Stimulated activated effector memory CD8-positive, alpha-beta T cell treated with anti-CD3 and anti-CD28 coated beads, Interleukin-12 subunit alpha, Interleukin-12 subunit beta, amount 100 ng/mL, for 72 hours (primary cell): ENCODE measurements around the gene C3orf70.
A peak's percentile ranks its signal among the peaks of the same experiment; 100 is the strongest.

Source experiments
- ATAC-seq: fragments of 150-1000 bp; cut with Tn5 transposase; 2 replicates; pipeline ENCODE4 v1.10.0; 2021
- DNase-seq, 2 donors: peaks; one replicate each; pipeline ENCODE4 v3.0.0; 2021 to 2022; ENCODE audit warnings: low spot score in 2 of 2
- H3K27ac Mint-ChIP-seq: one replicate; pipeline ENCODE4 v1.8.0; 2022; ENCODE audit warnings: mild to moderate bottlenecking, mixed read lengths
- H3K36me3 Mint-ChIP-seq: one replicate; pipeline ENCODE4 v1.8.0; 2022; ENCODE audit warnings: mild to moderate bottlenecking, mixed read lengths
- H3K4me1 Mint-ChIP-seq: one replicate; pipeline ENCODE4 v1.8.0; 2022; ENCODE audit warnings: mixed read lengths
- H3K4me3 Mint-ChIP-seq: one replicate; pipeline ENCODE4 v1.8.0; 2022; ENCODE audit warnings: mild to moderate bottlenecking, mixed read lengths
- H3K9me3 Mint-ChIP-seq: one replicate; pipeline ENCODE4 v1.8.0; 2022; ENCODE audit warnings: mixed read lengths

The C3orf70 gene

GRCh38 chr3:185157347-185157746, 4.5 kb upstream of the C3orf70 start:
- ATAC-seq (no peak), DNase-seq (no peak)
- Mint-ChIP-seq H3K4me3 (no peak overlapping the region), H3K36me3 (no peaks in the 10 kb centered on the region), H3K9me3 (no peaks in the 10 kb centered on the region), H3K27ac (no peak overlapping the region), H3K4me1 (no peaks in the 10 kb centered on the region)

- H3K4me3 Mint-ChIP-seq: no peak overlapping the region
- no peaks in the 10 kb centered on the region for H3K36me3 Mint-ChIP-seq
- H3K9me3 Mint-ChIP-seq: no peaks in the 10 kb centered on the region
- no peaks in the 10 kb centered on the region for H3K4me1 Mint-ChIP-seq
- no peak overlapping the region for H3K27ac Mint-ChIP-seq
- ATAC-seq: no peak
- no peak for DNase-seq
These were observed 2.8 kb upstream of the C3orf70 start for GRCh38 chr3:185155678-185156077.

- ATAC-seq: no peak
- H3K4me1 Mint-ChIP-seq: no peaks in the 10 kb centered on the region
- no peak for DNase-seq
- H3K36me3 Mint-ChIP-seq: no peaks in the 10 kb centered on the region
- H3K9me3 Mint-ChIP-seq: no peaks in the 10 kb centered on the region
- H3K4me3 Mint-ChIP-seq: no peak overlapping the region
- H3K27ac Mint-ChIP-seq: no peak overlapping the region
These were observed 1.2 kb upstream of the C3orf70 start for GRCh38 chr3:185153861-185154629.

GRCh38 chr3:185153171-185153771, 411 bp upstream of the C3orf70 start:
- no peak overlapping the region for H3K27ac Mint-ChIP-seq
- DNase-seq (no peak), ATAC-seq (peak; percentile 17)
- H3K4me1 Mint-ChIP-seq: no peaks in the 10 kb centered on the region
- H3K9me3 Mint-ChIP-seq: no peaks in the 10 kb centered on the region
- H3K36me3 Mint-ChIP-seq: no peaks in the 10 kb centered on the region
- no peak overlapping the region for H3K4me3 Mint-ChIP-seq

GRCh38 chr3:185151964-185152409, 873 bp downstream of the C3orf70 start:
- Mint-ChIP-seq H3K27ac (no peak overlapping the region), H3K9me3 (no peaks in the 10 kb centered on the region), H3K4me3 (no peak overlapping the region), H3K4me1 (no peaks in the 10 kb centered on the region), H3K36me3 (no peaks in the 10 kb centered on the region)
- no peak for DNase-seq
- ATAC-seq: no peak

GRCh38 chr3:185151101-185151963, 1.5 kb downstream of the C3orf70 start:
- H3K9me3 Mint-ChIP-seq: no peaks in the 10 kb centered on the region
- H3K36me3 Mint-ChIP-seq: no peaks in the 10 kb centered on the region
- DNase-seq: no peak
- no peaks in the 10 kb centered on the region for H3K4me1 Mint-ChIP-seq
- H3K4me3 Mint-ChIP-seq: no peak overlapping the region
- no peak overlapping the region for H3K27ac Mint-ChIP-seq
- no peak for ATAC-seq

GRCh38 chr3:185150561-185150960, 2.3 kb downstream of the C3orf70 start:
- no peaks in the 10 kb centered on the region for H3K36me3 Mint-ChIP-seq
- no peak overlapping the region for H3K4me3 Mint-ChIP-seq
- no peak for DNase-seq
- no peak for ATAC-seq
- H3K9me3 Mint-ChIP-seq: no peaks in the 10 kb centered on the region
- H3K4me1 Mint-ChIP-seq: no peaks in the 10 kb centered on the region
- no peak overlapping the region for H3K27ac Mint-ChIP-seq

- Mint-ChIP-seq H3K27ac (no peak overlapping the region), H3K9me3 (no peaks in the 10 kb centered on the region), H3K36me3 (no peaks in the 10 kb centered on the region), H3K4me1 (no peaks in the 10 kb centered on the region), H3K4me3 (no peak overlapping the region)
- DNase-seq (no peak), ATAC-seq (no peak)
These were observed 3.3 kb downstream of the C3orf70 start for GRCh38 chr3:185149591-185149990.

- DNase-seq: no peak
- H3K4me3 Mint-ChIP-seq: no peak overlapping the region
- no peaks in the 10 kb centered on the region for H3K9me3 Mint-ChIP-seq
- ATAC-seq: no peak
- no peak overlapping the region for H3K27ac Mint-ChIP-seq
- no peaks in the 10 kb centered on the region for H3K4me1 Mint-ChIP-seq
- H3K36me3 Mint-ChIP-seq: no peaks in the 10 kb centered on the region
These were observed 7.3 kb downstream of the C3orf70 start for GRCh38 chr3:185145511-185145910.

GRCh38 chr3:185144784-185145183, 8.1 kb downstream of the C3orf70 start:
- Mint-ChIP-seq H3K9me3 (no peaks in the 10 kb centered on the region), H3K4me1 (no peaks in the 10 kb centered on the region), H3K4me3 (no peak overlapping the region), H3K27ac (no peak overlapping the region), H3K36me3 (no peaks in the 10 kb centered on the region)
- no peak for ATAC-seq
- no peak for DNase-seq

GRCh38 chr3:185137821-185138220, 15.0 kb downstream of the C3orf70 start:
- H3K4me1 Mint-ChIP-seq: no peaks in the 10 kb centered on the region
- H3K27ac Mint-ChIP-seq: no peak overlapping the region
- DNase-seq (no peak), ATAC-seq (no peak)
- no peaks in the 10 kb centered on the region for H3K36me3 Mint-ChIP-seq
- H3K9me3 Mint-ChIP-seq: no peaks in the 10 kb centered on the region
- H3K4me3 Mint-ChIP-seq: no peak overlapping the region

GRCh38 chr3:185134509-185134908, 18.4 kb downstream of the C3orf70 start:
- Mint-ChIP-seq H3K4me3 (no peak overlapping the region), H3K36me3 (no peaks in the 10 kb centered on the region), H3K9me3 (no peaks in the 10 kb centered on the region), H3K27ac (no peak overlapping the region), H3K4me1 (no peaks in the 10 kb centered on the region)
- DNase-seq (no peak), ATAC-seq (no peak)

- Mint-ChIP-seq H3K36me3 (no peaks in the 10 kb centered on the region), H3K27ac (no peak overlapping the region), H3K9me3 (no peaks in the 10 kb centered on the region), H3K4me3 (no peak overlapping the region), H3K4me1 (no peaks in the 10 kb centered on the region)
- ATAC-seq: no peak
- no peak for DNase-seq
These were observed 21.1 kb downstream of the C3orf70 start for GRCh38 chr3:185131602-185132256.

- Mint-ChIP-seq H3K36me3 (no peaks in the 10 kb centered on the region), H3K4me1 (no peaks in the 10 kb centered on the region), H3K4me3 (no peak overlapping the region), H3K27ac (no peak overlapping the region), H3K9me3 (no peaks in the 10 kb centered on the region)
- DNase-seq (no peak), ATAC-seq (no peak)
These were observed 23.8 kb downstream of the C3orf70 start for GRCh38 chr3:185129083-185129482.

- H3K27ac Mint-ChIP-seq: no peak overlapping the region
- no peaks in the 10 kb centered on the region for H3K9me3 Mint-ChIP-seq
- no peaks in the 10 kb centered on the region for H3K36me3 Mint-ChIP-seq
- no peaks in the 10 kb centered on the region for H3K4me1 Mint-ChIP-seq
- DNase-seq (no peak), ATAC-seq (no peak)
- H3K4me3 Mint-ChIP-seq: no peak overlapping the region
These were observed 26.7 kb downstream of the C3orf70 start for GRCh38 chr3:185126201-185126600.
